IMR-90 (cell line): ENCODE results near the gene C10orf88. TPM values are rescaled to one million over a fixed set of nuclear protein-coding genes. Genes with fewer than 3 reads are reported as not detected.

ENCODE experiments used
- ATAC-seq: fragments of 200-7000 bp; cut with Tn5 transposase; 2 replicates; pipeline ENCODE4 v1.9.1; 2020; ENCODE audit warnings: low read depth, mild to moderate bottlenecking, moderate library complexity
- BruUV-seq: library from RNA; stranded (reverse); fragments of 400-500 nt; replicated peaks from 2 replicates; lab custom pipeline; 2021; lab: Mats Ljungman, UMichigan
- CTCF ChIA-PET: fragments of 300-600 bp; formaldehyde crosslinking; extraction: SDS; loops from one replicate; lab custom pipeline; 2021; ENCODE audit warnings: antibody characterized with exemption; lab: Yijun Ruan, JAX
- POLR2A ChIA-PET: fragments of 300-600 bp; sonication (Branson Sonifier 250); formaldehyde crosslinking; loops from one replicate; lab custom pipeline; 2022; ENCODE audit warnings: antibody characterized with exemption; ENCODE audit not compliant: unreplicated experiment; lab: Charles Lee
- DNase-seq: peaks from one replicate; pipeline ENCODE4 v3.0.0; 2013
- H2AFZ ChIP-seq: replicated peaks from 2 replicates; pipeline ENCODE3; 2013; ENCODE audit warnings: low read length, mild to moderate bottlenecking; ENCODE audit not compliant: poor library complexity
- H2AK5ac ChIP-seq: 2 replicates; pipeline ENCODE4 v1.6.1; 2013; ENCODE audit warnings: low read depth, low read length, inconsistent platforms
- H2AK9ac ChIP-seq: replicated peaks from 2 replicates; pipeline ENCODE3; 2013; ENCODE audit warnings: mild to moderate bottlenecking, low read depth, low read length, moderate library complexity; ENCODE audit not compliant: poor library complexity
- H2BK120ac ChIP-seq: 2 replicates; pipeline ENCODE4 v1.6.1; 2013; ENCODE audit warnings: low read depth, low read length, inconsistent platforms
- H2BK15ac ChIP-seq: 3 replicates; pipeline ENCODE4 v1.6.1; 2013; ENCODE audit warnings: low read depth, low read length, inconsistent platforms
- H2BK20ac ChIP-seq: 2 replicates; pipeline ENCODE4 v1.6.1; 2013; ENCODE audit warnings: low read depth, mild to moderate bottlenecking, inconsistent platforms, low read length, moderate library complexity
- H2BK5ac ChIP-seq: 2 replicates; pipeline ENCODE4 v1.6.1; 2013; ENCODE audit warnings: mild to moderate bottlenecking, low read depth, low read length, inconsistent platforms; ENCODE audit not compliant: poor library complexity, severe bottlenecking
- H3K14ac ChIP-seq: replicated peaks from 2 replicates; pipeline ENCODE4 v1.6.1; 2013; ENCODE audit warnings: low read depth, low read length, inconsistent platforms
- H3K18ac ChIP-seq: 2 replicates; pipeline ENCODE4 v1.6.1; 2013; ENCODE audit warnings: low read depth, low read length, control low read depth
- H3K23ac ChIP-seq: 2 replicates; pipeline ENCODE4 v1.6.1; 2013; ENCODE audit warnings: low read depth, low read length, inconsistent platforms
- H3K27ac ChIP-seq: 2 replicates; pipeline ENCODE4 v1.5.1; 2013; ENCODE audit warnings: mild to moderate bottlenecking, control low read depth, low read length; ENCODE audit not compliant: insufficient read depth
- H3K27me3 ChIP-seq: 2 replicates; pipeline ENCODE4 v1.6.1; 2013; ENCODE audit warnings: low read length; ENCODE audit not compliant: control insufficient read depth, insufficient read depth
- H3K36me3 ChIP-seq: 2 replicates; pipeline ENCODE4 v1.6.1; 2013; ENCODE audit warnings: low read length, mixed read lengths; ENCODE audit not compliant: control insufficient read depth, insufficient read depth
- H3K4ac ChIP-seq: 2 replicates; pipeline ENCODE4 v1.6.1; 2013; ENCODE audit warnings: low read depth, low read length, inconsistent platforms
- H3K4me1 ChIP-seq: 2 replicates; pipeline ENCODE4 v1.6.1; 2013; ENCODE audit warnings: low read length, mixed read lengths; ENCODE audit not compliant: control insufficient read depth, insufficient read depth
- H3K4me2 ChIP-seq: 2 replicates; pipeline ENCODE4 v1.6.1; 2013; ENCODE audit warnings: low read depth, mild to moderate bottlenecking, control low read depth, low read length, moderate library complexity
- H3K4me3 ChIP-seq: 2 replicates; pipeline ENCODE4 v1.5.1; 2013; ENCODE audit warnings: low read depth, mild to moderate bottlenecking, control low read depth, low read length, moderate library complexity; ENCODE audit not compliant: insufficient read depth
- H3K56ac ChIP-seq: 2 replicates; pipeline ENCODE4 v1.6.1; 2013; ENCODE audit warnings: low read length, inconsistent platforms; ENCODE audit not compliant: insufficient read depth; ENCODE audit errors: extremely low read depth
- H3K79me1 ChIP-seq, 2 experiments: 2 replicates each; pipeline ENCODE4 v1.6.1; 2013; ENCODE audit warnings: low read length in 2 of 2, inconsistent platforms in 1 of 2, low read depth in 1 of 2
- H3K9ac ChIP-seq: 2 replicates; pipeline ENCODE4 v1.6.1; 2013; ENCODE audit warnings: low read depth, low read length, control low read depth
- H3K9me1 ChIP-seq: 2 replicates; pipeline ENCODE4 v1.6.1; 2013; ENCODE audit warnings: low read length, inconsistent platforms; ENCODE audit not compliant: insufficient read depth
- H3K9me3 ChIP-seq: 2 replicates; pipeline ENCODE4 v1.6.1; 2013; ENCODE audit warnings: low read length; ENCODE audit not compliant: control insufficient read depth, insufficient read depth
- H4K20me1 ChIP-seq: 2 replicates; pipeline ENCODE4 v1.6.1; 2013; ENCODE audit warnings: low read length, inconsistent platforms; ENCODE audit not compliant: insufficient read depth
- H4K5ac ChIP-seq: 2 replicates; pipeline ENCODE4 v1.6.1; 2013; ENCODE audit warnings: mild to moderate bottlenecking, low read depth, low read length, control low read depth
- H4K8ac ChIP-seq, 2 experiments: 2 replicates each; pipeline ENCODE4 v1.6.1; 2013; ENCODE audit warnings: low read depth in 2 of 2, low read length in 2 of 2, control low read depth in 1 of 2, inconsistent platforms in 1 of 2
- H4K91ac ChIP-seq: 2 replicates; pipeline ENCODE4 v1.6.1; 2013; ENCODE audit warnings: low read depth, low read length, inconsistent platforms; ENCODE audit not compliant: insufficient read depth
- CHD1 ChIP-seq: IDR thresholded peaks from 2 replicates; pipeline ENCODE4 v1.6.1; 2012; ENCODE audit warnings: low read depth, low read length, improper control_type of control experiment
- CTCF ChIP-seq: conservative IDR thresholded peaks from 2 replicates; pipeline ENCODE4 v1.5.1; 2012; ENCODE audit warnings: mild to moderate bottlenecking, low read depth, low read length, improper control_type of control experiment
- ELK1 ChIP-seq: fragments of 150-350 bp; IDR thresholded peaks from 2 replicates; pipeline ENCODE4 v1.6.1; 2016; ENCODE audit warnings: low read depth, mild to moderate bottlenecking, low read length, moderate library complexity, borderline replicate concordance
- FOS ChIP-seq: fragments of 150-350 bp; IDR thresholded peaks from 2 replicates; pipeline ENCODE4 v1.6.1; 2016; ENCODE audit warnings: low read depth, low read length
- MAZ ChIP-seq: IDR thresholded peaks from 2 replicates; pipeline ENCODE4 v1.6.1; 2012; ENCODE audit warnings: low read depth, mild to moderate bottlenecking, low read length, improper control_type of control experiment, moderate library complexity, borderline replicate concordance
- RAD21 ChIP-seq: IDR thresholded peaks from 2 replicates; pipeline ENCODE4 v1.6.1; 2012; ENCODE audit warnings: low read length, improper control_type of control experiment
- SMC3 ChIP-seq: fragments of 150-350 bp; IDR thresholded peaks from 2 replicates; pipeline ENCODE4 v1.6.1; 2016; ENCODE audit warnings: low read depth, mild to moderate bottlenecking, antibody characterized with exemption, low read length, moderate library complexity
- USF2 ChIP-seq: fragments of 150-350 bp; IDR thresholded peaks from 2 replicates; pipeline ENCODE4 v1.6.1; 2017; ENCODE audit warnings: mild to moderate bottlenecking, antibody characterized with exemption, low read length, low read depth
- WGBS, 2 experiments: methylation state at CpG; one replicate each; pipeline versions ENCODE4 v1.1.5 to v1.1.7; 2013; ENCODE audit warnings: missing lambda C conversion rate in 2 of 2; ENCODE audit not compliant: insufficient read length in 1 of 2; ENCODE audit errors: extremely low coverage in 2 of 2; 5-methylcytosine and 5-hydroxymethylcytosine counted together
- dilution Hi-C: fragments of 300-500 bp; cut with HindIII; formaldehyde crosslinking; loops from one replicate; pipeline ENCODE4 v1.14.3; 2018; ENCODE audit warnings: low sequenced_read_pairs; ENCODE audit not compliant: unreplicated experiment
- in situ Hi-C: fragments of 300-500 bp; cut with MboI; formaldehyde crosslinking; loops from 3 replicates; pipeline ENCODE4 v1.14.3; 2019; ENCODE audit warnings: low sequenced_read_pairs, inconsistent platforms, mixed read lengths
- intact Hi-C: fragments of 100-400 bp; cut with micrococcal nuclease; formaldehyde crosslinking; loops from 2 replicates; pipeline ENCODE4 v1.10.0; 2022
- polyA plus RNA-seq, 3 experiments: library from polyadenylated mRNA; depleted of rRNA; stranded (reverse); fragments of >200 nt; gene quantifications; 2 replicates each; pipeline ENCODE4 v1.2.3, GENCODE V29; 2012; ENCODE audit warnings: low replicate concordance in 1 of 3
- total RNA-seq: library from RNA; depleted of rRNA; stranded (reverse); fragments of >200 nt; gene quantifications from 2 replicates; pipeline ENCODE4 v1.2.3, GENCODE V29; 2012

The C10orf88 gene
- total and polyA plus RNA-seq, 2 of the 4 experiments (the other 2 are of a cell fraction), result 5.9 to 12.2 TPM

GRCh38 chr10:122931088-122931906, 22.7 kb downstream of the C10orf88 start:
- Histone ChIP-seq H4K5ac (no peak overlapping the region), H3K4ac (no peak overlapping the region), H3K18ac (no peak overlapping the region), H2BK5ac (peak overlapping the region; percentile 68), H3K23ac (no peak overlapping the region), H3K56ac (no peak overlapping the region), H3K4me2 (peak overlapping the region; percentile 50; the same call in 1 of the 2 replicates), H3K9ac (no peak overlapping the region), H2BK15ac (no peak overlapping the region), H3K4me3 (no peak overlapping the region), H4K8ac (no peak overlapping the region), H2AFZ (no peak overlapping the region), H3K14ac (no peak overlapping the region), H3K4me1 (peaks cover 2% of the 10 kb centered on the region; the same call in 1 of the 2 replicates), H2BK120ac (no peak overlapping the region), H3K27me3 (no peaks in the 10 kb centered on the region), H3K79me1 (peaks cover 0 to 4% of the 10 kb centered on the region in 2 experiments; a peak in 1 of 4 replicates), H3K27ac (no peak overlapping the region), H2AK9ac (no peak overlapping the region), H2AK5ac (no peak overlapping the region), H2BK20ac (no peak overlapping the region), H3K36me3 (0 out of 2 replicates have a peak, but pooled peaks cover 1% of the 10 kb centered on the region), H4K20me1 (no peaks in the 10 kb centered on the region), H3K9me3 (no peaks in the 10 kb centered on the region), H4K91ac (no peak overlapping the region), H3K9me1 (0 out of 2 replicates have a peak, but pooled peaks cover 3% of the 10 kb centered on the region)
- ATAC-seq (peak; percentile 57), DNase-seq (peak; percentile 65)
- ChIA-PET POLR2A (no interaction called here), CTCF (interaction anchor here (0.7 to 1.3 kb wide), 2 partner anchors 9 to 223 kb away, joined by 3 read pairs; partner anchors contain the start of gene BUB3)
- no CpG with 5 or more reads among the region's 6 CpGs for WGBS, 2 experiments
- TF ChIP-seq MAZ (no peak), RAD21 (no peak), FOS (no peak), CTCF (no peak), USF2 (no peak), SMC3 (no peak), CHD1 (no peak), ELK1 (no peak)
- dilution Hi-C loops (no loop called here), in situ Hi-C loops (no loop called here), intact Hi-C loops (no loop called here)
- TSS peak; percentile 48 for BruUV-seq
